Activated B cell treated with CpG ODN at 0.5 μM for 24 hours (primary cell): ENCODE measurements around the gene KCNA1. TPM values are rescaled to one million over a fixed set of nuclear protein-coding genes. Genes with fewer than 3 reads are reported as not detected.

Experiments
- ATAC-seq: fragments of 200-7000 bp; cut with Tn5 transposase; one replicate; pipeline ENCODE4 v1.10.0; 2021; ENCODE audit warnings: low read depth, mild to moderate bottlenecking, moderate library complexity
- CTCF ChIA-PET: fragments of 350-600 bp; sonication (Branson Sonifier 250); formaldehyde crosslinking; loops from one replicate; lab custom pipeline; 2021; ENCODE audit warnings: antibody characterized with exemption; lab: Charles Lee
- POLR2A ChIA-PET: fragments of 350-600 bp; sonication (Branson Sonifier 250); formaldehyde crosslinking; loops from one replicate; lab custom pipeline; 2021; ENCODE audit warnings: antibody characterized with exemption; lab: Charles Lee
- DNase-seq: peaks from one replicate; pipeline ENCODE4 v3.0.0; 2022
- H3K27ac Mint-ChIP-seq: one replicate; pipeline ENCODE4 v1.8.0; 2020; ENCODE audit warnings: mixed read lengths
- H3K27me3 Mint-ChIP-seq: one replicate; pipeline ENCODE4 v1.8.0; 2021; ENCODE audit warnings: mixed read lengths
- H3K36me3 Mint-ChIP-seq: one replicate; pipeline ENCODE4 v1.8.0; 2021; ENCODE audit warnings: low read depth, mixed read lengths
- H3K4me1 Mint-ChIP-seq: one replicate; pipeline ENCODE4 v1.8.0; 2021; ENCODE audit warnings: mixed read lengths
- H3K4me3 Mint-ChIP-seq: one replicate; pipeline ENCODE4 v1.8.0; 2020; ENCODE audit warnings: mild to moderate bottlenecking, mixed read lengths
- H3K9me3 Mint-ChIP-seq: one replicate; pipeline ENCODE4 v1.8.0; 2020; ENCODE audit warnings: mixed read lengths
- CTCF ChIP-seq: fragments of 200-600 bp; IDR thresholded peaks from one replicate; pipeline ENCODE4 v1.8.0; 2022; ENCODE audit warnings: antibody characterized with exemption, mild to moderate bottlenecking
- intact Hi-C: fragments of 100-400 bp; cut with micrococcal nuclease; formaldehyde crosslinking; loops from one replicate; pipeline ENCODE4 v1.15.1; 2024
- total RNA-seq: library from RNA; stranded (reverse); gene quantifications from 2 replicates; pipeline ENCODE4 v1.2.3, GENCODE V29; 2022

KCNA1 gene
- total RNA-seq, 1 donor from 2014 or later, result 0.04 TPM

GRCh38 chr12:4962539-4963486 lies 53.1 kb downstream of the KCNA1 start:
- DNase-seq, result no peak
- Mint-ChIP-seq H3K4me3 (no peak overlapping the region), H3K27me3 (peaks cover 54% of the 10 kb centered on the region), H3K36me3 (no peaks in the 10 kb centered on the region), H3K9me3 (no peaks in the 10 kb centered on the region), H3K4me1 (no peaks in the 10 kb centered on the region), H3K27ac (no peak overlapping the region)
- ChIA-PET POLR2A (no interaction called here), CTCF (no interaction called here)
- ATAC-seq, result no peak
- no peak for TF ChIP-seq CTCF
- intact Hi-C loops, result no loop called here

Other genes with a start within 250 kb of the KCNA1 start
- gene GALNT8, start 189.5 kb upstream of the KCNA1 start, total RNA-seq, result 1.4 and 1.5 TPM in 2 replicates
- 0.42 and 0.81 TPM in 2 replicates for gene KCNA5, start 134.0 kb downstream of the KCNA1 start, total RNA-seq